GM18499 (cell line): Measurements from ENCODE around the gene FAM110D.

Experiments
- ATAC-seq: cut with Tn5 transposase; IDR thresholded peaks from one replicate; pipeline ENCODE4 v1.9.1; 2021; ENCODE audit warnings: moderate number of reproducible peaks; ENCODE audit not compliant: insufficient read depth, unreplicated experiment

Gene FAM110D

DNA sequence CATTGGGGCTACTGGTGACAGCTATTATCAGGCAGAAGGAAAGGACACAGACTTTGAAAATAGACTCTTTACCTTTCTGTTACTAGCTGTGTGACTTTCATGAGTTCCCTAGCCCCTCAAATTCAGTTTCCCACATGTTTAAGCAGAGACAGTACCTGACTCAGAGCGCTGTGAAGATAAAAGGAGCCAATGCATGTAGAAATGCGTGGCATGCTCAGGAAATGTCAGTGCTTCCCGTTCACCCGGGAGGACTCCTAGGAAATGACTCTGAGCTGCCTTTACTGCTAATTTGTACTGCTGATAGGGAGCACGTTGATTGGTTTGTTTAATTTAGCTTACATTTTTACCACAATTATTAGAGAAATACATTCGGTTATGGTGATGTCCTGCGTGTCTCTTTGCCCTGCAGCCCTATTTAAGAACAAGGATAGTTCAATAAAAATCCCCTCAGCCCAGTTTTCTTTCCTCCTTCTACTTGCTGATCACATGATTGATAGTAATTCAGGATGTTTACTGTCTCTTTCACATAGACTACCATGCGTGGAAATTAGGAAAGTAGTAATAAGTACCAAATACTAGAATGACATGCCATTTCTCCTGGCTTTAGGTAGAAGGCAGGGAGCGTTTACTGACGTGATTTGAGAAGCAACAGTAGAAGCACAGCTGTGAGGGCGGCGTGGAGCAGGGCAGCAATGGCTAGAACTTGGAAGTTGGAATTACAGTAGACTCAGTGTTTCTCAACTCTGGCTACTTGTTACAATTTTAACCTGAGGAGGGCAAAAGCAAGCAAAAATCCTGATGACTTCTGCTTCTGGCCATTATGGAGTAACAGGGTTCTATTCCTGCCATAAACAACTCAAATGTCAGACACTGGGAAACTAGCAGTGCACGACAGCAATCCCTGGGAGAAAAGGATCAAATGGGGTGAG lies 31.4 kb upstream of the FAM110D start:
- ATAC-seq: no peak

DNA sequence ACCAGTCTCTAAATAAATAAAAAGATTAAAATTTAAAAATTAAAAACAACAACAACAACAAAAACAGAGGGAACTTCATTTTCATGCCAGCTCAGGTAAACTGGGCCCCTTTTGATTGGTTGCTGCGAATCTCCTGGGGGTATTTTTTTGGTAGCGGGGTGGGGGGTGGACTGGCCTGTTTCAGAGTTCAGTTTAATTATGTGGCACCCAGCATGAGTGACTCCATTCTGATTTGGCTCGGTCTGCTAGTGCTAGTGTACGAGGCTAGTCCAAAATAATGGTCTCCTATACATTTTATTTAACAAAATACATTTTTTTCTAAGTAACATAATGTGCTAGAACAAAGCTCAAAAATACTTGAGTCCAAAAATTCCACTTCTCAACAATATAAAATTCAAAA lies 29.1 kb upstream of the FAM110D start:
- ATAC-seq: no peak

DNA sequence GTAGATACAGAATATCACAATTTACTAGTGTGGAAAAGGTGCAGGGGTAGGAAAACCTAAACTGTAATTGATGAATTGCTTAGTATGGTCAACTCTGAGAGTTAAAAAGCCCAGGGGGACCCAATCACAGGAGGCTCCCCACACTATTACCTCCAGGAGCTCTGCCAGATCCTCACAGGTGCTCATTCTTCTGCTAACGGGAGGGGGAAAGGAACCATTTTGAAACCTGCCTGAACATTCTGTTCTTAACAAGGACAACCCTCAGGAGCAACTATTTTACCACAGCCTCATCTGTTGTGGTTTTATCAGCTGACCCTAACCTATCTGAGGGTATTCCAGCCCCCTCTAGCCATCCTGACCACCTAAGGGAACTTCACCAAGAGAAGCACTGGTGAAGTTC lies 28.2 kb upstream of the FAM110D start:
- ATAC-seq: no peak

DNA sequence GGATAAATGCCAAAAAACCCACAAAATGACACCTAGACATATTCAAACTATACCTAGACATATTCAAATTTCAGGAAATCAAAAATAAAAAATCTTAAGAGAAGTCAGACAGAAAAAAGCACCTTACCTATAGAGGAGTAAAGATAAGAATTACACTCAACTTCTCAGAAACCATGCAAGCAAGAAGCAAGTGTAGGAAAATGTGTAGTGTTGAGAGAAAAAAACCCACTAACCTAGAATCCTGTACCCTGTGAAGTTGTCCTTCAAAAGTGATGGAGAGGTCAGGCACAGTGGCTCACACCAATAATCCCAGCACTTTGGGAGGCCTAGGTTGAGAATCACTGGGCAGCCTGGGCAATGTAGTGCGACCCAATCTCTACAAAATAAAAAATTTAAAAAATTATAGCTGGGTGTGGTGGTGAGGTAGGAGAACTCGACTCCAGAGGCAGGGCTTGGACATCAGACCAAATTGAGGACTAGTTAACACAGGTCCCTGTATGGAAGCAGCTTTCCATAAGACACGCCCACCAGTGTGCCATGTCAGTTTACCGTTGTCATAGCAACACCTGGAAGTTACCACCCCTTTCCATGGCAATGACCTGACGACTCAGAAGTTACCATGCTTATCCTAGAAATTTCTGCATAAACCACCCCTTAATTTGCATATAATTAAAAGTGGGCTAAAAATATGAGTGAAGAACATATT lies 26.6 kb upstream of the FAM110D start:
- ATAC-seq: no peak

DNA sequence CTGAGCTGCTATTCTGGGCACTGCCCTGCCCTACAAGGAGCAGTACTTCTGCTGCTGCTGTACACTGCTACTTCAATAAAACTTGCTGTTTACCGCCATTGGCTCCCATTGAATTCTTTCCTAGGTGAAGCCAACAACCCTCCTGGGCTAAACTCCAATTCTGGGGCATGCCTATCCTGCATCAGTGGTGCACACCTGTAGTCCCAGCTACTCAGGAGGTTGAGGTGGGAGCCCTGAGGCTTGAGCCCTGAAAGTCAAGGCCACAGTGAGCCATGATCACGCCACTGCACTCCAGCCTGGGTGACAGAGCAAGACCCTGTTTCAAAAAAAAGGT lies 26.1 kb upstream of the FAM110D start:
- ATAC-seq: no peak

DNA sequence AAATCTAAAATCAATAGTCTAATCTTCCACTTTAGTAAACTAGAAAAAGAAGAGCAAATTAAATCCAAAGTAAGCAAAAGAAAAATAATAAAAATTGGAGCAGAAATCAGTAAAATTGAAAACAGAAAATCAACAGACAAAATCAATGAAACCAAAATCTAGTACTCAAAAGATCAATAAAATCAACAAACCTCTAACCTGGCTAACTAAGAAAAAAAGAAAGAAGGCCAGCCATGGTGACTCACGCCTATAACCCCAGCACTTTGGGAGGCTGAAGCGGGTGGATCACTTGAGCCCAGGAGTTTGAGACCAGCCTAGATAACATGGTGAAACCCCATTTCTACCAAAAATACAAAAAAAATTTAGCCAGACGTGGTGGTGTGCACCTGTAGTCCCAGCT lies 24.4 kb upstream of the FAM110D start:
- ATAC-seq: no peak

DNA sequence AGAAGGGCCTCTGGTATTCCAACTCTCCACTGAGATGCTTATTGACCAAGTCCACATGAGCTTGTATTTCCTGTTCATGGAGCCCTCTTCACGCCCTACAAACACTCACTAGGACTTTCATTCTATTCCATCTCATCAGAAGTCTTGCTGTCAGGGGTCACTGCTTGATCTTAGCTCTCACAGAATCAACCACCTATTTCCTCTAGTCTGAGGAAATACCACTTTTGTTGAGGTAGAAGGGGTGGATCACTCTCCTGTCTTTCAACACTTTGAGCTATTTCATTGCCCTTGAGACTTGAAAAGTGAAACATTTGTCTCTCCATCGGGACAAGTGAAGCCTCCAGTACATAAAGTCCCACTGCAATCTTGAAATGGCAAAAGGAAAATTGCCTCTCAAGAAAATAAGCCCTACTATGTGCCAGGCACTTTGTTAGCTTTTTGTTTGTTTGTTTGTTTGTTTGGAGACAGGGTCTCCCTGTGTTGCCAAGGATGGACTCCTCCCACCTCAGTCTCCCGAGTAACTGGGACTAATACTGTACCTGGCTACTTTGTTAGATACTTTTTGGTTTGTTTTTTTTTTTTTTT lies 19.8 kb upstream of the FAM110D start:
- ATAC-seq: no peak

DNA sequence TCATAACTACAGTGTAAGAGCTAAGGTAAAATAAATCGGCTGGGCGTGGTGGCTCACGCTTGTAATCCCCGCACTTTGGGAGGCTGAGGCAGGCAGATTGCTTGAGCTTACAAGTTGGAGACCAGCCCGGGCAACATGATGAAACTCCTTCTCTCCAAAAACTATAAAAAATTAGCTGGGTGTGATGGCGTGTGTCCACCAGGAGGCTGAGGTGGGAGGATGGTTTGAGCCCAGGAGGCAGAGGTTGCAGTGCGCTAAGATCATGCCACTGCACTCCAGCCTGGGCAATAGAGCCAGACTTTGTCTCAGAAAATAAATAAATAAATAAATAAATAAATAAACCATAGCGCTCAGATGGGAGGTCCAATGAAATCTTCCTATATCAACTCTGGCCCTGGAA lies 16.7 kb upstream of the FAM110D start:
- ATAC-seq: no peak

DNA sequence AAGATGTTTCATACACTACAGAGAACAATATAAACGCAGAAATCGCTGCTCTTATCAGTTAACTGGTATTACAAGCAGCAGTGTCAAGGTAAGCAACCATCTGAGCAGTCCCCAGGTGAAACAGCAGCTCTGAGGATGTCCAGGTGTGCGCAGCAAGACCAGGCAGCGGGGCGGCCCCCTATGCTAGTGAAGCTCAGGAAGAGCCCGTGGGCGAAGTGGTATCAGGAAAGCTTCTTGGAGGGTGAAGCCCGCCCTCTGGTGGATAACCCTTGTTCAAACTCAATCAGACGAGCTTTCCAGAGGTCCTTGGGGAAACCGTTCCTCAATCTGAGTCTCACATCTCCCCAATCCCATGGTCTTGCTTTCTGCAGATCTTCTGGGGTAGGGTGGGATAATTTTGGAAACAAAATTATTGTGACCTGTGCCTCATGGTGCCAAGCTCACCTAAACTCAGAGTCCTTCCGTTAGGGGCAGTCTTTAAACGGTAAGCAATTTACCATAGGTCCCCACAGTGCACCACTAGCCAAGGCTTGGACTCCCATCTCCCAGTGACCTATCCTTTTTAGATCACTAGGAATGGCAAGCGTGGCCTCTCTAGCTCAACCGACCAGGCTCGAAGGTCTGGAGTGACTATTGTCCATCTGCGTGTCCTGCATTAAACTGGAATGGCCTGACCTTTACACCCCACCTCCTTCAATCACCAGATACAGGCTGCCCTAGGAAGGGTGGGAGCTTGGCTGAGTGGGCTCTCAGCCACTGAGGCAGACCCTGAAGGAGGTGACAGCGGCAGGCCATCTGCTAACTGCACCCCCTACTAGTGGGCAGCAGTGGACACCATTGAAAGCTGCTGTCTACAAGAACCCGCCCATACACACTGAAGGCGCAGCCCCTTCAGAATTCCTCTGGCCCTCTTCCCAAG lies 13.6 kb upstream of the FAM110D start:
- no peak for ATAC-seq

DNA sequence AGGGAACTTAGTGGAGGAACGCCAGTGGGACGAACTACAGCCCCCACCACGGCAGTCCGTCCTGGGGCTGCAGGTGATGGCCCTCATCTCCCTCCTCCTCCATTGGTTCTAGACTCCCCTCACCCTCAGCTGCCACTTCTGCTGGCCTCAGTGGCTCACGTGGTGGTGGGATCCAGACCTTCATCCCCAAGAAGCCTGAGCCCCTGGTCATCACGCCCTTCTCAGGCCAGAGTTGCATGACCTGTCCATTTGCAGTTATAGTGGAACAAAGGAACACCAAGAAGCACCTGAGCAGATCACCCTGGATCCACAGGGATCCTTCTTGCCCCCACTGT lies 13.0 kb upstream of the FAM110D start:
- ATAC-seq: no peak

DNA sequence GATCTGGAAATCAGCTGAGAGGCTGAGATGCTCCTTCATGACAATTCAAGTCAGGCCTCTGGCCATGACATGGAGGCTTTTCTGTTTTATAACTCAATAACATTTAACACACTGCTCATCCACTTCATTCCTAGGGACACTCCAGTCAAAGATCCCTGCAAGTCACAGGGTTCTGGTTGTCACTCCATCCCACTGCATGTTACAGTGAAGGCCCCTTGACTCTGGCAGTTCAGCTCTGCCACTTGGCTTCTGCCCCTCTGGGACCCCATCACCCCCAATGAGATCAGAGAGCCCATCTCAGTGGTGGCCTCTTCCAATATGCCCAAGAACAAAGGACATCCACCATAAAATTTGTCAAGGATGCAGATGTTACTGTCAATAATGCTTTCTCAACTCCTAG lies 10.0 kb upstream of the FAM110D start:
- ATAC-seq: no peak

DNA sequence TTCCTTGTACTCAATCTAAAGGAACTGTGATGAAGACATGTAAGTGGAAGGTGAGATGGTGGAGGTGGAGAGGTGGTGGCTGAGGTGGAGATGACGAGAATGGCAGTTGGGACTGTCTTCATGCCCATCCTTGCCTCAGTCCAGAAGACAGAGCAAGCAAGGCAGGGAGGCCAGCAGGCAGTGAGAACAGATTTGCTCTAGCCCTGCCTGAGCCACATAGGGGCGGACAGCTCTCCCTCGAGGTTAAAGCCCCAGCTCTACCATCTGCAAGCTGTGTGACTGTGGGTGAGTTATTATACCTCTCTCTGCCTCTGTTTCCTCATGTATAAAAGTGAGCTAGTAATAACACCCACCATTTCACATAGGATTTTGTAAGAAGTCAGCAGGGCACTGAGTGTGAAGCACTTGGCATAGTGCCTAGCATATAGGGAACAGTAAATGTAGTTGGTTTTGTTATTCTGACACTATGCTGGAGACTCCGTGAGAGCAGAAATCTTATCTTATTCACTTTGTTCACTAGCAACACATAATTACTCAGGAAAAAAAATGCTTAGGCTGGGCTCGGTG lies 4.8 kb upstream of the FAM110D start:
- ATAC-seq: no peak

DNA sequence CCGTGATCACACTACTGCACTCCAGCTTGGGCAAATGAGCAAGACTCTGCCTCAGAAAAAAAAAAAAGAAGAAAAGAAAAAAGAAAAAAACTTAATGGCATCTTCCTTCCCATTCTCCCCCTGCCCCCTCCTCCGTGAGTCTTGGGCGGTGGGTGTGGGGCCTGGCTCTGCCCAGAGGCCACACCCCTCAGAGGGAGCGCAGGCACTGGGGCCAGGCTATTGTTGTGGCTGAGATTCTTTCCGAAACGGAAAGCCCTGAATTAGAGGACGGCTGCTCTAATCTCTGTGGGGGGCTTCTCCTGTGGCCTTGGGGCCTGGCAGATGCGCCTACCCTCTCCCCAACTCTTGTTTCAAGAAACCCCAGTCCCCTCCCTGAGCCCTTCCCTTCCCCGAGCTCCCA lies 4.1 kb upstream of the FAM110D start:
- ATAC-seq: no peak

DNA sequence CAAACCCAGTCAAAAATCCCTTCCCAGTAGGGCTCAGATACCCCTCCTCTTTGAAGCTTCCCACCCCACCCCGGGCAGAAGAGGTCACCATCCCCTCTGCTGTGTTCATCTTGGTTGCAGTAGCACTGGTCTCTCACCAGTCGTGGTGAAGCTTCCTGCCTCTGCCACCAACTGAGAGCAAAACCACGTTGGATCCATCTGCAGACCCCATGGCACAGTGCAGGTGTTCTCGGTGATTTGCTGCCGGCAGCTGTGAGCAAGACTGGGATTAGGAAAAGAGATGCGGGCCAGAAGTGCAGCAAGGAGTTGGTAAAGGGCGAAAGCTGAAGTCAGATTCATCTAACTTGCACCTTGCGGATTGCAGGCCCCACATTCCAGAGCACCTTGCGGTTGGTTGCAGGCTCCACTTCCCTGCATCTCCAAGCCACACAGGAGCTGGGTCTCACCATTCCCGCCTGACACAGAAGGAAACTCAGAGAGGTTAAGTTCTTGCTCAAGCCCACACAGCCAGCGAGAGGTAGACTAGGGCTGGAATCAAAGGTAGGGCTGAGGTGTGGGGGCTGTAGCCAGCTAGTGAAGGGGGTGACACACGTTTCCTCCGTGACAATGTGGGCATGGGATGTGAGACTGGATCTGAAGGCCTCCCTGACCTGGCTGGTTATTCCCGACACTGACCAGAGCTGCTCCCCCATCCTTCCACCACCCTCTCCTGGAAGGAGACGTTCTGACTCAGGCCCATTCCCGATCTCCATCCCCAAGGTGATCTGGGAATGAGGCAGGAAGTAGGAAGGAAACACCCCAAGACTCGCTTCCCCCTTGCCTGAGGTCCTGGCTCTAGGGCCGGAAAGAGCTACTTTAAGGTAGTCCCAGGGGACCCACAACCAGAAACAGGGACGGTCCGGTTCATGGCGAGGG lies 3.3 kb upstream of the FAM110D start:
- no peak for ATAC-seq

DNA sequence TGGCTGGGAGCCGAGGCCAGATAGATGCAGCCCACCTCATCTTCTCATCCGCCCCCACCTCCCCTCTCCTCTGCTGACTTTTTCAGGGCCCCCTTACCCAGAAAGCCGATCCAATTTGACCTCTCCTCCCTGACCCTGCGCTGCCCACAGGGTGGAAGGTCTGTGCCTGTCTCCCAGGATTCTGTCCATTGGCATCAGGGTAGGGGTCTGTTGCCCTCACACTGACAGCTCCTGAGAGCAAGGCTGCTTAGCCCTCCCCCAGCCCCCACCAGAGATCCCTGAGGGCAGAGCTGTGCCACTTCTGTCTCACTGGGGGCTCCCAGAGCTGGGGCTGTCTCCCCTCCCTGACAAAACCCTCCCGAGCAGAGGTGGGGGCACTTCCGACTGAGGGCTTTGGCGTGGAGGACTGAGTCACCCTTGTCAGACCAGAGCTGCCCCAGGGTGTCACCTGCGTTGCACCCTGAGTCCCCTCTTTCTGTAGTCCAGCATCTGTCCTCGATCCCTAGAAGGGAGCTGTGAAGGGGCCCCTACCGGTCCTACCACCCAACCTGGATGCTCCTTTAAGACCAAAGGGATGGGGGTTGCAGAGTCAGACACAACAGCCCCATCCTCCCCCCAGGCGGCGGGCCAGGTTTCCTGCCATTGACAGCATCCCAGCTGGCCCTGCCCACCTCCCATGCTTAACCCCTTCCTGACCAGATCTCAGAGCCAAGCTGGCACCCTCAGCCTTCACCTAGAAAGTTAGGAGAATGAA lies 2.4 kb upstream of the FAM110D start:
- no peak for ATAC-seq

DNA sequence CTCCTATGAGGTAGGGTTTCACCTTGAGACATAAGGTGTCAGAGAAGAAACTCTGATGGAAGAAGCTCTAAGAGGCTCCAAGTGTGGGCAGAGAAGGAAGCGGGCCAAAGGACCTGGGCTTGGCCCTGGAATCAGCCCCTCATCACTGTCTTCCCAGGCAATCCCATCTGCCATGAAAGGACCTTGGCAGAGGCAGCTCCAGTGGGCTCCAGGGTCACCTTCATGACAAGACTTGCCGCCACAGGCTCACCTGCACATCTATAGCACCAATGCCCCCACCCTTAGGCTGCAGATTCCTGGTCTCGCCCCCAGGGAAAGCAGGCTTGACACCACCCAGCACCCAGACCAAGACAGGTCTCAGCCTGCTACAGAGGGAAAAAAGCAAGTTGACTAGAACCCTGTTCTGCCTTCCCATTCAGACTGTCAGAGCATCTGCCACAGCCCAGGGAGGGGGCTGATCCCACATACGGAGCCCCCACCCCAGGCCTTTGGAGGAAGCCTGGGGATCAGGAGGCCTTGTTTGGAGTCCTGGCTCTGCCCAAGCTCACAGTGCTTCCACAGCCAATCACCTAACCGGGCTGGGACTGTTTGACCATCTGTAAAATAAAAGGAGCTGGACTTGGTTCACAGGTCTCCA lies 490 bp upstream of the FAM110D start:
- no peak for ATAC-seq

DNA sequence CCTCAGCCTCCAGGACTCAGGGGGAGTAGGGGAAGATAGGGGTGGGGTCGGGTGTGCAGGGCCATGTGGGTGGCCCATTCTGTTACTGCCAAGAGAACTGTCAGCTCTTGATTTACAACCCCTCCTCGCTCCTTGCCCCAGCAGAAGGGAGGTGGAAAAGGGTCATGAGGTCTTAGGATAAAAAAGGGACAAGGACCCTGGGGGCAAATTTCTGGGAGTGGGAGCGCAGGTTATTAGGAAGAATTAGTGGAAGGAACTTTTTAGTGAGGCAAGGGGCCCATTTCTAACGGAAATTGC lies 812 bp downstream of the FAM110D start:
- ATAC-seq: no peak
